HEK293T (cell line): ENCODE data around the gene PRR33.

ENCODE experiments used
- FOXA1 ChIP-seq: fragments of 450-650 bp; IDR thresholded peaks from 2 replicates; pipeline ENCODE4 v1.6.1; 2016; ENCODE audit warnings: mild to moderate bottlenecking
- HDGF ChIP-seq: fragments of 450-650 bp; IDR thresholded peaks from 2 replicates; pipeline ENCODE4 v1.6.1; 2017; ENCODE audit warnings: antibody characterized with exemption, borderline replicate concordance

DNA sequence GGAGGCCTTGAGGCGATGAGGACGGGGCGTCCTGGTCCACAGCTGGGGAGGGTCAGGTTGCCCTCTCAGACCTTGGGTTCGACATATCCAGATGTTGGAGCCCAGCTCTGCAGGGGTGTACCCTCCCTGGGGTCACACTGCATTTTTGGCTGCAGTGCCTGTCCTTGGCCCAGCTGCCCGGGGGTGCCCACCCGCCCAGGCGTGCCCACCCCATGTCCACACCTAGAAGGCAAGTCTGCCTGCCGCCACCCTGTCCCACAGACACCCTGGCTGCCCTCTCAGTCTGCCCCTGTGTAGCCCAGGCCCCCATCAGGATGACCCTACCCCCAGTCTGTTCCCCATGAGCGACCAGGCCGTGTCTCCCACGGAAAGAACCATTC is 35.8 kb downstream of the PRR33 start:
- TF ChIP-seq HDGF, result no peak
- TF ChIP-seq FOXA1, result no peak
